Thoracic aorta (tissue), 2 donors: ENCODE measurements around the gene NEGR1. TPM values are rescaled to one million over a fixed set of nuclear protein-coding genes. Genes with fewer than 3 reads are reported as not detected.

Experiments used
- ATAC-seq: fragments of 150-250 bp; one replicate; pipeline ENCODE4 v1.8.0; 2017; ENCODE audit warnings: low read depth; ENCODE audit not compliant: insufficient number of reproducible peaks, low FRiP score
- DNase-seq: peaks from one replicate; pipeline ENCODE4 v3.0.0-alpha.2; 2020; ENCODE audit warnings: low spot score
- H3K27ac ChIP-seq, 2 donors: fragments of 200-600 bp; sonication (generic); 1 replicate in 1 of 2; 2 replicates in 1 of 2; pipeline ENCODE4 v1.5.1; 2016; ENCODE audit warnings: mild to moderate bottlenecking in 2 of 2, moderate library complexity in 2 of 2
- H3K27me3 ChIP-seq: fragments of 200-600 bp; sonication (generic); replicated peaks from 2 replicates; pipeline ENCODE4 v1.6.0; 2016; ENCODE audit warnings: mild to moderate bottlenecking; ENCODE audit not compliant: insufficient read depth
- H3K36me3 ChIP-seq: fragments of 200-600 bp; sonication (generic); one replicate; pipeline ENCODE4 v1.5.1; 2016
- H3K4me1 ChIP-seq, 2 donors: fragments of 200-600 bp; sonication (generic); 1 replicate in 1 of 2; 2 replicates in 1 of 2; pipeline versions ENCODE4 v1.5.1 to v1.6.0; 2016; ENCODE audit warnings: low read depth in 2 of 2, mild to moderate bottlenecking in 1 of 2; ENCODE audit not compliant: control insufficient read depth in 1 of 2
- H3K4me3 ChIP-seq: fragments of 200-600 bp; sonication (generic); 2 replicates; pipeline ENCODE4 v1.5.1; 2016; ENCODE audit warnings: mild to moderate bottlenecking
- H3K9me3 ChIP-seq: fragments of 200-600 bp; sonication (generic); 2 replicates; pipeline ENCODE4 v1.5.1; 2016
- total RNA-seq, 2 donors: library from RNA; depleted of rRNA; stranded (reverse); fragments of >200 nt; gene quantifications; one replicate each; pipeline versions ENCODE4 v1.1.0 to v1.2.3, GENCODE V29; 2016
- TF ChIP-seq, protein P1 (sequence below): fragments of 200-600 bp; sonication (generic); IDR thresholded peaks from one replicate; pipeline ENCODE4 v1.5.1; 2019; ENCODE audit warnings: antibody characterized with exemption

The NEGR1 gene
- total RNA-seq, 2 donors from 2014 or later = 10.4 to 14.4 TPM

- Histone ChIP-seq H3K36me3 (no peaks in the 10 kb centered on the region), H3K4me1 (no peaks in the 10 kb centered on the region), H3K4me3 (no peak overlapping the region), H3K27ac (no peak overlapping the region), H3K27me3 (no peaks in the 10 kb centered on the region), H3K9me3 (peaks cover 1% of the 10 kb centered on the region)
- ATAC-seq (no peak), DNase-seq (no peak)
- TF ChIP-seq, protein P1, sequence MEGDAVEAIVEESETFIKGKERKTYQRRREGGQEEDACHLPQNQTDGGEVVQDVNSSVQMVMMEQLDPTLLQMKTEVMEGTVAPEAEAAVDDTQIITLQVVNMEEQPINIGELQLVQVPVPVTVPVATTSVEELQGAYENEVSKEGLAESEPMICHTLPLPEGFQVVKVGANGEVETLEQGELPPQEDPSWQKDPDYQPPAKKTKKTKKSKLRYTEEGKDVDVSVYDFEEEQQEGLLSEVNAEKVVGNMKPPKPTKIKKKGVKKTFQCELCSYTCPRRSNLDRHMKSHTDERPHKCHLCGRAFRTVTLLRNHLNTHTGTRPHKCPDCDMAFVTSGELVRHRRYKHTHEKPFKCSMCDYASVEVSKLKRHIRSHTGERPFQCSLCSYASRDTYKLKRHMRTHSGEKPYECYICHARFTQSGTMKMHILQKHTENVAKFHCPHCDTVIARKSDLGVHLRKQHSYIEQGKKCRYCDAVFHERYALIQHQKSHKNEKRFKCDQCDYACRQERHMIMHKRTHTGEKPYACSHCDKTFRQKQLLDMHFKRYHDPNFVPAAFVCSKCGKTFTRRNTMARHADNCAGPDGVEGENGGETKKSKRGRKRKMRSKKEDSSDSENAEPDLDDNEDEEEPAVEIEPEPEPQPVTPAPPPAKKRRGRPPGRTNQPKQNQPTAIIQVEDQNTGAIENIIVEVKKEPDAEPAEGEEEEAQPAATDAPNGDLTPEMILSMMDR = no peak
Observed at GRCh38 chr1:71698186-71698585, 584.2 kb downstream of the NEGR1 start.

DNA sequence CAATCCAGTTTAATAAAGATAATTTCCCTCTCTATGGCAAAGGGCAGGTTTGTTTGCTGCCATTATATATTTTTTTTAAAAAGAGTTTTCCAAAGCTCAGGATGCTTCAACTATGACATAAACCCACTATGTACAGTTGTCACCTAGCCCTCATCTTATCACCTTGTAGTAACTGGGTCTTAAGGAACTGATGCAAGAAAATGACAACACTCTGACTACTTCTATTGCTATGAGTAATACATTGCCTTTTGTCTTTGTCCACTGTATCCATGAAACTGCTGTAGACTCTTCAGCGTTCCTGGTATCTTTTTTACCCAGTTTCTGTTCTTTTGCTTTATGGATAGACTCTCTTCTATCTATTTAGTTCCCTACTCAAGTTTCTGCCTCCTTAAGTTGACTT is 586.5 kb downstream of the NEGR1 start:
- H3K9me3 ChIP-seq = no peaks in the 10 kb centered on the region
- H3K36me3 ChIP-seq = no peaks in the 10 kb centered on the region
- ATAC-seq = no peak
- H3K27ac ChIP-seq = no peak overlapping the region
- H3K27me3 ChIP-seq = no peaks in the 10 kb centered on the region
- H3K4me3 ChIP-seq = no peak overlapping the region
- H3K4me1 ChIP-seq = no peaks in the 10 kb centered on the region
- no peak for DNase-seq
- TF ChIP-seq, protein P1 = no peak

GRCh38 chr1:71695084-71695483 is 587.3 kb downstream of the NEGR1 start:
- DNase-seq = no peak
- no peaks in the 10 kb centered on the region for H3K36me3 ChIP-seq
- ATAC-seq = no peak
- H3K27me3 ChIP-seq = no peaks in the 10 kb centered on the region
- H3K4me3 ChIP-seq = no peak overlapping the region
- TF ChIP-seq, protein P1 = no peak
- H3K9me3 ChIP-seq = no peaks in the 10 kb centered on the region
- no peaks in the 10 kb centered on the region for H3K4me1 ChIP-seq
- H3K27ac ChIP-seq = no peak overlapping the region

DNA sequence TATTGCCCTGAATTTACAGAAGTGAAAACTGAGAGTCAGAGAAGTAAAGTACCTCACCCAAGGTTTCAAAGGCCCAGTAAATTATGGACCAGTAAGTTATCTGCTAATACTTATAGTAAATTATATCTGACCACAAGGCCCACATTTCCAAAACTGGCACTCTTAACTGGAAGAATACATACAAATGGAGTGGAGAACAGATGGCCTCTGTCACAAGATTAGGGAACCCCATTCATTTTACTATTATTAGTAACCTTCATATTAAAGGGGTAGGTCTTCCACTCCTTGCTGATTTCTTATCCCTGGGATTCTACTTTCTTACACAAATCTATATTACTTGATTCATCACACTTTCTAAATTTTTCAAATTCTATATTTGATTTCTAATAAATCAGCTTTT is 588.8 kb downstream of the NEGR1 start:
- H3K4me1 ChIP-seq = no peaks in the 10 kb centered on the region
- DNase-seq (no peak), ATAC-seq (no peak)
- no peaks in the 10 kb centered on the region for H3K9me3 ChIP-seq
- no peak overlapping the region for H3K27ac ChIP-seq
- no peaks in the 10 kb centered on the region for H3K27me3 ChIP-seq
- TF ChIP-seq, protein P1 = no peak
- H3K36me3 ChIP-seq = no peaks in the 10 kb centered on the region
- H3K4me3 ChIP-seq = no peak overlapping the region

- TF ChIP-seq, protein P1 = no peak
- H3K36me3 ChIP-seq = no peaks in the 10 kb centered on the region
- H3K4me3 ChIP-seq = no peak overlapping the region
- H3K9me3 ChIP-seq = no peaks in the 10 kb centered on the region
- no peaks in the 10 kb centered on the region for H3K4me1 ChIP-seq
- no peak overlapping the region for H3K27ac ChIP-seq
- ATAC-seq (no peak), DNase-seq (no peak)
- no peaks in the 10 kb centered on the region for H3K27me3 ChIP-seq
Observed at GRCh38 chr1:71689635-71690034, 592.7 kb downstream of the NEGR1 start.
